HepG2 (cell line): ENCODE measurements around the gene EMC9. TPM values are rescaled to one million over a fixed set of nuclear protein-coding genes. Genes with fewer than 3 reads are reported as not detected.

Experiments
- BHLHE40 ChIP-seq: IDR thresholded peaks from 2 replicates; pipeline ENCODE4 v1.6.1; 2011; ENCODE audit warnings: low read length, improper control_type of control experiment
- CEBPZ ChIP-seq: IDR thresholded peaks from 2 replicates; pipeline ENCODE4 v1.6.1; 2012; ENCODE audit warnings: low read length, improper control_type of control experiment
- GATAD1 ChIP-seq: IDR thresholded peaks from 2 replicates; pipeline ENCODE4 v1.6.1; 2016; ENCODE audit warnings: missing genetic modification reagents, missing compliant biosample characterization
- HOXA7 ChIP-seq: sonication (generic); formaldehyde crosslinking; IDR thresholded peaks from 2 replicates; pipeline ENCODE4 v1.8.1; 2022; ENCODE audit warnings: mild to moderate bottlenecking, missing genetic modification reagents, moderate library complexity
- NCOA2 ChIP-seq: sonication (generic); formaldehyde crosslinking; IDR thresholded peaks from 2 replicates; pipeline ENCODE4 v1.8.0; 2022; ENCODE audit warnings: inconsistent platforms
- NR3C1 ChIP-seq: sonication (generic); formaldehyde crosslinking; IDR thresholded peaks from 2 replicates; pipeline ENCODE4 v1.4.0; 2020; ENCODE audit warnings: missing genetic modification reagents
- RXRB ChIP-seq: IDR thresholded peaks from 2 replicates; pipeline ENCODE4 v1.6.1; 2016; ENCODE audit warnings: borderline replicate concordance, missing genetic modification reagents, missing compliant biosample characterization
- SMARCC2 ChIP-seq: fragments of 450-650 bp; IDR thresholded peaks from 2 replicates; pipeline ENCODE4 v1.6.1; 2017; ENCODE audit warnings: antibody characterized with exemption, mild to moderate bottlenecking
- SMYD3 ChIP-seq: sonication (generic); formaldehyde crosslinking; IDR thresholded peaks from 2 replicates; pipeline ENCODE4 v1.8.1; 2023; ENCODE audit warnings: mild to moderate bottlenecking, missing genetic modification reagents
- TCF7 ChIP-seq: sonication (generic); IDR thresholded peaks from 2 replicates; pipeline ENCODE4 v1.6.1; 2016; ENCODE audit warnings: antibody characterized with exemption, low read depth
- ZNF160 ChIP-seq: sonication (generic); formaldehyde crosslinking; IDR thresholded peaks from 2 replicates; pipeline ENCODE4 v1.8.0; 2022; ENCODE audit warnings: mild to moderate bottlenecking, inconsistent platforms, missing genetic modification reagents
- ZNF17 ChIP-seq: sonication (generic); formaldehyde crosslinking; IDR thresholded peaks from 2 replicates; pipeline ENCODE4 v1.5.0; 2020; ENCODE audit warnings: mild to moderate bottlenecking, missing genetic modification reagents
- ZNF337 ChIP-seq: sonication (generic); formaldehyde crosslinking; IDR thresholded peaks from 2 replicates; pipeline ENCODE4 v1.5.1; 2020; ENCODE audit warnings: missing genetic modification reagents, low read depth, mild to moderate bottlenecking, borderline replicate concordance
- ZNF362 ChIP-seq: sonication (generic); formaldehyde crosslinking; IDR thresholded peaks from 2 replicates; pipeline ENCODE4 v1.4.0; 2020; ENCODE audit warnings: missing genetic modification reagents, mild to moderate bottlenecking, borderline replicate concordance
- ZNF784 ChIP-seq: sonication (generic); formaldehyde crosslinking; IDR thresholded peaks from 2 replicates; pipeline ENCODE4 v1.5.1; 2020; ENCODE audit warnings: missing genetic modification reagents, mild to moderate bottlenecking, borderline replicate concordance
- polyA plus RNA-seq, 8 experiments: library from polyadenylated mRNA; depleted of rRNA in 3 of 8; stranded (reverse) in 7 of 8; unstranded in 1 of 8; fragments of >200 nt; fragmentation: Illumina TruSeq in 4 of 8; extraction: Trizol in 4 of 8; gene quantifications; 2 replicates each; pipeline versions ENCODE4 v1.2.1 to v1.2.3, GENCODE V29; 2011 to 2016; ENCODE audit warnings: low read depth in 4 of 8, missing spikeins in 1 of 8, mixed read lengths in 1 of 8; ENCODE audit not compliant: insufficient read depth in 1 of 8
- total RNA-seq, 5 experiments: library from RNA; depleted of rRNA; stranded (reverse); fragments of >200 nt; fragmentation: Illumina TruSeq; extraction: Trizol; gene quantifications; 2 replicates each; pipeline ENCODE4 v1.2.3, GENCODE V29; 2016; ENCODE audit warnings: low read depth in 1 of 5
- TF ChIP-seq, protein P1 (sequence below), 2 experiments: IDR thresholded peaks; 2 replicates each; pipeline ENCODE4 v1.6.1; 2011 to 2012; ENCODE audit warnings: low read length in 2 of 2, borderline replicate concordance in 1 of 2, low read depth in 1 of 2, mild to moderate bottlenecking in 1 of 2, moderate library complexity in 1 of 2
- TF ChIP-seq, protein P2 (sequence below): sonication (generic); formaldehyde crosslinking; IDR thresholded peaks from 2 replicates; pipeline ENCODE4 v1.5.0; 2020; ENCODE audit warnings: missing genetic modification reagents
- TF ChIP-seq, protein P3 (sequence below): IDR thresholded peaks from 2 replicates; pipeline ENCODE4 v1.6.1; 2016; ENCODE audit warnings: low read depth, borderline replicate concordance
- TF ChIP-seq, protein P4 (sequence below): sonication (generic); formaldehyde crosslinking; IDR thresholded peaks from 2 replicates; pipeline ENCODE4 v1.5.0; 2020; ENCODE audit warnings: missing genetic modification reagents, mild to moderate bottlenecking, borderline replicate concordance

The EMC9 gene
- total and polyA plus RNA-seq, 2 of the 13 experiments (the other 11 are each of a cell fraction or from before 2014, with no cell fraction given): 60.5 to 78.7 TPM

GRCh38 chr14:24135584-24135833 is 5.9 kb downstream of the EMC9 start (continued):
- TF ChIP-seq, protein P1, sequence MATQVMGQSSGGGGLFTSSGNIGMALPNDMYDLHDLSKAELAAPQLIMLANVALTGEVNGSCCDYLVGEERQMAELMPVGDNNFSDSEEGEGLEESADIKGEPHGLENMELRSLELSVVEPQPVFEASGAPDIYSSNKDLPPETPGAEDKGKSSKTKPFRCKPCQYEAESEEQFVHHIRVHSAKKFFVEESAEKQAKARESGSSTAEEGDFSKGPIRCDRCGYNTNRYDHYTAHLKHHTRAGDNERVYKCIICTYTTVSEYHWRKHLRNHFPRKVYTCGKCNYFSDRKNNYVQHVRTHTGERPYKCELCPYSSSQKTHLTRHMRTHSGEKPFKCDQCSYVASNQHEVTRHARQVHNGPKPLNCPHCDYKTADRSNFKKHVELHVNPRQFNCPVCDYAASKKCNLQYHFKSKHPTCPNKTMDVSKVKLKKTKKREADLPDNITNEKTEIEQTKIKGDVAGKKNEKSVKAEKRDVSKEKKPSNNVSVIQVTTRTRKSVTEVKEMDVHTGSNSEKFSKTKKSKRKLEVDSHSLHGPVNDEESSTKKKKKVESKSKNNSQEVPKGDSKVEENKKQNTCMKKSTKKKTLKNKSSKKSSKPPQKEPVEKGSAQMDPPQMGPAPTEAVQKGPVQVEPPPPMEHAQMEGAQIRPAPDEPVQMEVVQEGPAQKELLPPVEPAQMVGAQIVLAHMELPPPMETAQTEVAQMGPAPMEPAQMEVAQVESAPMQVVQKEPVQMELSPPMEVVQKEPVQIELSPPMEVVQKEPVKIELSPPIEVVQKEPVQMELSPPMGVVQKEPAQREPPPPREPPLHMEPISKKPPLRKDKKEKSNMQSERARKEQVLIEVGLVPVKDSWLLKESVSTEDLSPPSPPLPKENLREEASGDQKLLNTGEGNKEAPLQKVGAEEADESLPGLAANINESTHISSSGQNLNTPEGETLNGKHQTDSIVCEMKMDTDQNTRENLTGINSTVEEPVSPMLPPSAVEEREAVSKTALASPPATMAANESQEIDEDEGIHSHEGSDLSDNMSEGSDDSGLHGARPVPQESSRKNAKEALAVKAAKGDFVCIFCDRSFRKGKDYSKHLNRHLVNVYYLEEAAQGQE (IDR thresholded peaks at IDR 0.05; ENCODE audit: borderline replicate concordance in 1 of 2, low read depth in 1 of 2, low read length in 2 of 2): no peak
- TF ChIP-seq ZNF160 (CRISPR knock-in tag) (0 out of 2 replicates have a peak, but pooled peaks have one; percentile 20), ZNF784 (no peak; the same call in 1 of the 2 replicates), ZNF17 (no peak), SMARCC2 (no peak), TCF7 (no peak), NCOA2 (CRISPR knock-in tag) (no peak), GATAD1 (CRISPR knock-in tag) (no peak; the same call in 1 of the 2 replicates), ZNF337 (CRISPR knock-in tag) (no peak), CEBPZ (no peak), ZNF362 (CRISPR knock-in tag) (no peak), SMYD3 (CRISPR knock-in tag) (no peak), NR3C1 (CRISPR knock-in tag) (no peak), RXRB (CRISPR knock-in tag) (no peak), BHLHE40 (no peak), HOXA7 (no peak)
- TF ChIP-seq, protein P2, sequence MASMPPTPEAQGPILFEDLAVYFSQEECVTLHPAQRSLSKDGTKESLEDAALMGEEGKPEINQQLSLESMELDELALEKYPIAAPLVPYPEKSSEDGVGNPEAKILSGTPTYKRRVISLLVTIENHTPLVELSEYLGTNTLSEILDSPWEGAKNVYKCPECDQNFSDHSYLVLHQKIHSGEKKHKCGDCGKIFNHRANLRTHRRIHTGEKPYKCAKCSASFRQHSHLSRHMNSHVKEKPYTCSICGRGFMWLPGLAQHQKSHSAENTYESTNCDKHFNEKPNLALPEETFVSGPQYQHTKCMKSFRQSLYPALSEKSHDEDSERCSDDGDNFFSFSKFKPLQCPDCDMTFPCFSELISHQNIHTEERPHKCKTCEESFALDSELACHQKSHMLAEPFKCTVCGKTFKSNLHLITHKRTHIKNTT: no peak
- TF ChIP-seq, protein P3, sequence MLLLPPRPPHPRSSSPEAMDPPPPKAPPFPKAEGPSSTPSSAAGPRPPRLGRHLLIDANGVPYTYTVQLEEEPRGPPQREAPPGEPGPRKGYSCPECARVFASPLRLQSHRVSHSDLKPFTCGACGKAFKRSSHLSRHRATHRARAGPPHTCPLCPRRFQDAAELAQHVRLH (CRISPR knock-in tag): no peak
- TF ChIP-seq, protein P4, sequence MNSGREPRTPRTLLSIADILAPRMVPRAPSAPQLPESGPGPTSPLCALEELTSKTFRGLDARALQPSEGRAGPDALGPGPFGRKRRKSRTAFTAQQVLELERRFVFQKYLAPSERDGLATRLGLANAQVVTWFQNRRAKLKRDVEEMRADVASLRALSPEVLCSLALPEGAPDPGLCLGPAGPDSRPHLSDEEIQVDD (CRISPR knock-in tag): no peak
